Measurements from ENCODE around the gene DAND5. TPM values are rescaled to one million over a fixed set of nuclear protein-coding genes. Genes with fewer than 3 reads are reported as not detected.

DAND5 gene
- total RNA-seq, 2 donors from 2014 or later: 1.8 TPM; not detected in 1

DNA sequence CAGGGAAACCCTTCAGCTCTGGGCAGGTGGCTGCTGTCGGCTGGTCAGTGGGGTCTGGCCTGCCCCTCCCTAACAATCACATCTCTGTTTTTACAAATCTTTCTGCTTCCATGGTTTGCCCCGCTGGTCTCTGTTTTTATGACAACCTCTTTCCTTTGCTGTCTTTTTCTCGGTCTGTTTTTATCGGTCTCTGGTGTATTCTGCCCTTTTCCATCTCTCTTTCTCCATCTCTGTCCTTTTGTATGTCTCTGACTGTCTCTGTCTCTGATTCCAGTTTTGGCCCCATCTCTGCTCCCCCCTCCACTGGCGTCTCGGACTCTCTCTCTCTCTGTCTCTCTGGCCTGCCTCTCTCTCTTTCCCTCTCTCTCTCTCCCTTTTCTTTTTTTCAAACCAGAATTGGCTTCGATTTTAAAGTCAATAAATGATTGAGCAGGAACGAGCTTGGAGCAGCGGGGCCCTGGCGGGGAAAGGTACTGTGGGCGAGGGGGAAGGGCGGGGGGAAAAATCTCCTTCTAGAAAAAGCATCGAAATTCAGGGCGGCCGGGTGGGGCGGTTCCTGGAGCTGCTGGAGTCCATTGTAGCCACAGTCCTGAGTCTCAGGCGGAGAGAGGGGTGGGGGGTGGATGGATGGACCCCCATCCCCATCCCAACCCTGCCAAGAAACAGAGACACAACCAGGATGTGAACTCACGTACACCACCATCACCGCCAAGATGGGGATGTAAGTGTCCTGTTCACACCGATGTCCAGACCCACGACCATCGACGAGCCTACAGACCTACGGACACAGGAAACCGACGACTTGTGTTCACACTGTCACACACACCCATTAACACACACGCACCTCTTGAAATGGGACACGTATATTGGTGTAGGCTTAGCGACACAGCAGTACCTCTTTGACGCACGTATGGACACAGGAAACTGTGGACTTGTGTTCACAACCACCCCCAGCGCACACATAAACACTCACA is 28.9 kb downstream of the DAND5 start:
- TF ChIP-seq, protein P1, sequence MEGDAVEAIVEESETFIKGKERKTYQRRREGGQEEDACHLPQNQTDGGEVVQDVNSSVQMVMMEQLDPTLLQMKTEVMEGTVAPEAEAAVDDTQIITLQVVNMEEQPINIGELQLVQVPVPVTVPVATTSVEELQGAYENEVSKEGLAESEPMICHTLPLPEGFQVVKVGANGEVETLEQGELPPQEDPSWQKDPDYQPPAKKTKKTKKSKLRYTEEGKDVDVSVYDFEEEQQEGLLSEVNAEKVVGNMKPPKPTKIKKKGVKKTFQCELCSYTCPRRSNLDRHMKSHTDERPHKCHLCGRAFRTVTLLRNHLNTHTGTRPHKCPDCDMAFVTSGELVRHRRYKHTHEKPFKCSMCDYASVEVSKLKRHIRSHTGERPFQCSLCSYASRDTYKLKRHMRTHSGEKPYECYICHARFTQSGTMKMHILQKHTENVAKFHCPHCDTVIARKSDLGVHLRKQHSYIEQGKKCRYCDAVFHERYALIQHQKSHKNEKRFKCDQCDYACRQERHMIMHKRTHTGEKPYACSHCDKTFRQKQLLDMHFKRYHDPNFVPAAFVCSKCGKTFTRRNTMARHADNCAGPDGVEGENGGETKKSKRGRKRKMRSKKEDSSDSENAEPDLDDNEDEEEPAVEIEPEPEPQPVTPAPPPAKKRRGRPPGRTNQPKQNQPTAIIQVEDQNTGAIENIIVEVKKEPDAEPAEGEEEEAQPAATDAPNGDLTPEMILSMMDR (IDR thresholded peaks at IDR 0.05): peak in 1 of 4 experiments; percentile 20
- TF ChIP-seq POLR2A (IDR thresholded peaks at IDR 0.05) (no peak), POLR2AphosphoS5 (IDR thresholded peaks at IDR 0.05) (peak; percentile 54)
- Histone ChIP-seq H3K36me3 (no peaks in the 10 kb centered on the region), H3K27ac (peak overlapping the region; percentile 96 to 97), H3K9me3 (no peaks in the 10 kb centered on the region), H3K27me3 (replicated peaks; ENCODE audit: insufficient read depth) (no peaks in the 10 kb centered on the region), H3K4me1 (replicated peaks) (peaks cover 33% of the 10 kb centered on the region), H3K4me3 (peak overlapping the region; percentile 78 to 87)
- no peak for DNase-seq (ENCODE audit: low spot score)
- 26% methylated on average over 32 of the region's 32 CpGs for WGBS
- intact Hi-C loops (cut with DNase I): loop anchor here (2.0 kb wide), 2 partner anchors 21 to 63 kb away; no protein-coding TSS in a partner anchor

DNA sequence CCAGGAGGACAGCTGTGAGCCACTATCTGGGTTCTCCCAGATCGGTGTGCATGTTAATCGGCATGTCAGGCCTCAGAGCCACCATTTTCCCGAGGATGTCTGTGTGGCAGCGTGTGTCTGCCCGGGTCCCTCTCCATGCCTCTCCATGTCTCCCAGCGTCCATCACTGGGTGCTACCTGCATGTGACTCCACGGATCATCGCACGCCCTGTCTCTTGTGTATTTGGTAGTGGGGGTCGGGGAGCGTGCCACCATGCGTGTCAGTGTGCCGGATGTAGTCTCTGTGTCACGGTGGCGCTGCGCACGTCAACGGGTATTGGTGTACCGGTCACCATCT is 31.8 kb downstream of the DAND5 start:
- intact Hi-C loops (cut with DNase I): no loop called here

DNA sequence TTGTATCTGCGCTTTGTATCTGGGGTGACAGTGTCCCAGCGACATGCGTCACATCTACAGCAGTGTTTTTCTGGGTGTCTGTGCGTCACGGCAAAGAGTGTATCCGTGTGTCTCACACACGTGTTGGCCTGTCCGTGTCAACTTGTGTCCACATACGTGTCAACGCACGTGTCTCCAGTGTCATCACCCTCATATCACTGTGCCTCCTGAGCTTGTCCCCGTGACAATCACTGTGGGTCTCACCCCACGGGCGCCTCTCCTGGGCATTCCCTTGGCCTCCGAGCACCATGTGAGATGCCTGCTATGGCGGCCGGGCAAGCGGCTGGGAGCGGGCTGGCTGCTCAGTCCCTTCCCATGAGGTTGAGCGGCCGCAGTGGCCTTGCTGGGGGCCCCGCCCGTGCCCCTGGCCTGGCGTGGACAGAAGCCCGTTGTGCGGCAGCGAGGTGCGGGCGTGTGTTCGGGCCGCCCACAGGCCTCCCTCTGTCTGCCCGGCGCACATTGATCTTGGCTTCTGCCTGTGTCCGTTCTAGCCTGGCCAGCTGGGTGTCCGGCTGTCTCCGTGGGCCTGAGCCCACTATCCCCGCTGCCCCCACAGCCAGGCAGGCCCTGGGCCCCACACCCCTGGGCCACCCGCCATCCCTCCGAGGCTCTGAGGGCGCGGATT is 32.3 kb downstream of the DAND5 start:
- Histone ChIP-seq H3K27me3 (replicated peaks; ENCODE audit: insufficient read depth) (no peaks in the 10 kb centered on the region), H3K36me3 (no peaks in the 10 kb centered on the region), H3K9me3 (no peaks in the 10 kb centered on the region), H3K4me3 (peak overlapping the region; percentile 27), H3K4me1 (replicated peaks) (peaks cover 53% of the 10 kb centered on the region), H3K27ac (peak overlapping the region; percentile 96 to 97)
- 11% methylated on average over 39 of the region's 41 CpGs for WGBS
- intact Hi-C loops (cut with DNase I): no loop called here
- TF ChIP-seq POLR2A (IDR thresholded peaks at IDR 0.05): no peak
- TF ChIP-seq POLR2AphosphoS5 (IDR thresholded peaks at IDR 0.05): peak; percentile 10
- TF ChIP-seq, protein P1 (IDR thresholded peaks at IDR 0.05): no peak
- DNase-seq (ENCODE audit: low spot score): no peak

More for the DNA sequence above, 31.8 kb downstream of the DAND5 start:
- WGBS: 52% methylated on average over 19 of the region's 19 CpGs
- Histone ChIP-seq H3K36me3 (no peaks in the 10 kb centered on the region), H3K27me3 (replicated peaks; ENCODE audit: insufficient read depth) (no peaks in the 10 kb centered on the region), H3K4me3 (peak overlapping the region in 1 of 2 donors; percentile 27), H3K27ac (peak overlapping the region; percentile 96 to 97), H3K9me3 (no peaks in the 10 kb centered on the region), H3K4me1 (replicated peaks) (peaks cover 48% of the 10 kb centered on the region)
- no peak for TF ChIP-seq POLR2A (IDR thresholded peaks at IDR 0.05)
- TF ChIP-seq, protein P1 (IDR thresholded peaks at IDR 0.05): no peak
- TF ChIP-seq POLR2AphosphoS5 (IDR thresholded peaks at IDR 0.05): no peak
- no peak for DNase-seq (ENCODE audit: low spot score)

DNA sequence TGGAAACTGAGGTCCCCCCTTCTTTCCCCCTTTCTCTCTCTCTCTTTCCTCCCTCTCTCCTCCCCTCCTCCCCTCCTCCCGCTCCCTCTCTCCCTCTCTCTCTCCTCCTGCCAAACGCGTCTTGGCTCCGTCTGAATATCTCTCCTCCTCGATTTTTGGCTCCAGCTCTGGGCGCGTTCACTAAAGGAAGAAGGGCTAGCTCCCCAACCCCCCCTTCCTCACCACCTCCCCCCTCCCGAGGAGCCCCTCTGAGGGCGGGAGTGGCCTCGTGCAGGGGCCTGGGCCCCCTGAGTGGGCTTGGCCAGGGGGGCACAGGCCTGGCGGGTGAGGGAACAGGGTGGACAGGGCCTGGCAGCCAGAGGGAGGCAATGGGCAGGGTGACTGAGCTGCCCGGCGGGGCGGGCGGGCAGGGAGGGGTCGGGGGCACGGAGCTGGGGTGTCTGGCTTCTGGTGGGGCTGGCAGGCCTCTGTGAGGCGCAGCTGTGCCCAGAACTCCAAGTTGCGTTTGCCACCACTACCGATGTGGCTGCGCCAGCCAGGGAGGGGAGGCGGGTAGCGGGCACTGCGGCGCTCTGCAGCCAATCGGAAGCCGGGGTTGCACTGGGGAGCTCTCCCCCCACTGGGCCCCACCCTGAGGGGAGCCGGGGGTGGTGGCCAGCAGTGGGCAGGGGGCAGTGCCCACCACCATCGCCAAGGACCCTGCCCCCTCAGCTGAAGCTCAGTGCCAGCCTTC is 33.0 kb downstream of the DAND5 start:
- Histone ChIP-seq H3K4me1 (replicated peaks) (peaks cover 60% of the 10 kb centered on the region), H3K27me3 (replicated peaks; ENCODE audit: insufficient read depth) (no peaks in the 10 kb centered on the region), H3K36me3 (no peaks in the 10 kb centered on the region), H3K9me3 (no peaks in the 10 kb centered on the region), H3K27ac (peak overlapping the region; percentile 96 to 97), H3K4me3 (peak overlapping the region; percentile 27)
- TF ChIP-seq POLR2AphosphoS5 (IDR thresholded peaks at IDR 0.05) (no peak), POLR2A (IDR thresholded peaks at IDR 0.05) (peak; percentile 40)
- TF ChIP-seq, protein P1 (IDR thresholded peaks at IDR 0.05): peak in 2 of 4 experiments; percentile 8 to 18
- intact Hi-C loops (cut with DNase I): no loop called here
- DNase-seq (ENCODE audit: low spot score): peak; percentile 87
- WGBS: 19% methylated on average over 25 of the region's 29 CpGs
